ENCODE results near the gene SLC26A1. TPM values are rescaled to one million over a fixed set of nuclear protein-coding genes. Genes with fewer than 3 reads are reported as not detected.

The SLC26A1 gene
- total and polyA plus RNA-seq, 2 experiments from 2014 or later, result 0.22 to 1.8 TPM

DNA sequence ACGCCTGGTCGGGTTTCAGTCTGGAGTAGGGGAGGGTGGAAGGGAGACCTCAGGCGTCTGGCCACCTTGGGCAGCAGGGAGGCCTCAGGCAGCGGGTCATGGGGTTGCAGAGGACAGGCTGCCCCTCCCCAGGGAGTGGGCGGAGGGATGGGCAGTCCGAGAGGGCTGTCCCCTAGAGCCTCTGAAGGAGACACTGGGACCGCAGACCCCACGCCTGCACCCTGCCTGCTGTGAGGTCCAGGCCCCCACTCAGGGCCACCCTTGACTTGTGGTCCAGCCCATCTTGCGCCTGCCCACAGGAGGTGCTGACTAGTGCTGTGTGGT, 34.7 kb upstream of the SLC26A1 start:
- Histone ChIP-seq H3K36me3 (ENCODE audit: low read depth) (no peaks in the 10 kb centered on the region), H3K9me2 (ENCODE audit: insufficient read depth) (no peaks in the 10 kb centered on the region), H3K4me1 (ENCODE audit: insufficient read depth) (0 out of 2 replicates have a peak, but pooled peaks cover under 1% of the 10 kb centered on the region), H3K27ac (no peak overlapping the region), H3K9ac (no peak overlapping the region), H3K79me2 (ENCODE audit: insufficient read depth) (no peaks in the 10 kb centered on the region), H3K27me3 (replicated peaks; ENCODE audit: insufficient read depth) (no peaks in the 10 kb centered on the region), H3K4me3 (no peak overlapping the region), H2AFZ (no peak overlapping the region), H4K20me1 (ENCODE audit: insufficient read depth) (no peaks in the 10 kb centered on the region), H3K9me3 (ENCODE audit: low read depth) (no peaks in the 10 kb centered on the region), H3K4me2 (ENCODE audit: unreplicated experiment) (no peak overlapping the region), H3F3A (ENCODE audit: insufficient read depth) (no peaks in the 10 kb centered on the region)
- TF ChIP-seq EZH2phosphoT487 (IDR thresholded peaks at IDR 0.05; ENCODE audit: insufficient read depth, low read depth), result no peak
- DNase-seq, result no peak
- in situ Hi-C loops (cut with MboI), result no loop called here
- WGBS, 2 experiments (ENCODE audit: low coverage in 1 of 2, low lambda C conversion rate in 2 of 2, missing lambda C conversion rate in 2 of 2), result 67 to 68% methylated on average over 9 of the region's 9 CpGs

DNA sequence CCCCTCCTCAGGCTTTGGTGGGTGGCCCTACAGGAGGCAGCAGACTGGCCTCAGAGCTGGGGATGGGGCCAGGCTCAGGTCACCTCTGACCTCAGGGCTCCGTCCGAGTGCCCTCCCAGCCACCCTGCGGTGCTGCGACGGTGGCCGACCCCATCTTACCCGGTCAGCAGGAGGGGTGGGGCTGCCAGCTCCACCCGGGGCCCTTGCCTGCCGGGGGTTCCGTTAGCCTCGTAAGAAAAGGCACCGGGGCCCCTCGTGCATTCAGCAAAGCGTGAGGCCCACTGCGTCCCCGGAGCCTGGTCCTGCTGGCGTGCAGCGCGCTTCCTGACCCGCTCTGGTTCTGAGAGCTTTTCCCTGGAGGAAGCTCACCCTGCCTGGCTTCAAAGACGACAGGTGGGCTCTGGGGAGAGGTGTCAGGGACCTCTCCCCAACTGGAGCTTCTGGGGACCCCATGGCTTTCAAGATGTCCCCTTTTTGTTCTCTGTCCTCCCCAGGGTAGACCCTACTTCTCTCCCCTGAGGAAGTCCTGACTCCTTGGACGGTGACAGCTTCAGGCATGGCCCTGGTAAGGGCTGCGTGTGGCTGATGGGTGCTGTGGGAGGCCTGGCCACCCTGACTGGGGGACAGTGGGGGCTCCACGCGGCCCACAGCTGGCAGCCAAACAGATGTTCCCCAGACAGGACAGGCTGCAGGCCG, 34.2 kb upstream of the SLC26A1 start:
- in situ Hi-C loops (cut with MboI), result no loop called here
- H3K9me2 ChIP-seq (ENCODE audit: insufficient read depth), result no peaks in the 10 kb centered on the region
- no peak overlapping the region for H3K9ac ChIP-seq
- WGBS, 2 experiments (ENCODE audit: low coverage in 1 of 2, low lambda C conversion rate in 2 of 2, missing lambda C conversion rate in 2 of 2), result 84% methylated on average over 17 to 21 of the region's 26 CpGs
- no peak overlapping the region for H3K4me3 ChIP-seq
- H4K20me1 ChIP-seq (ENCODE audit: insufficient read depth), result no peaks in the 10 kb centered on the region
- no peak for TF ChIP-seq EZH2 (IDR thresholded peaks at IDR 0.05; ENCODE audit: insufficient read depth, poor library complexity, severe bottlenecking)
- TF ChIP-seq EZH2phosphoT487 (IDR thresholded peaks at IDR 0.05; ENCODE audit: insufficient read depth, low read depth), result no peak
- DNase-seq, result no peak
- H3K36me3 ChIP-seq (ENCODE audit: low read depth), result no peaks in the 10 kb centered on the region
- no peak overlapping the region for H3K27ac ChIP-seq
- H3K27me3 ChIP-seq (replicated peaks; ENCODE audit: insufficient read depth), result no peaks in the 10 kb centered on the region
- H3K79me2 ChIP-seq (ENCODE audit: insufficient read depth), result no peaks in the 10 kb centered on the region
- no peaks in the 10 kb centered on the region for H3K9me3 ChIP-seq (ENCODE audit: low read depth)
- no peak overlapping the region for H2AFZ ChIP-seq
- H3K4me2 ChIP-seq (ENCODE audit: unreplicated experiment), result no peak overlapping the region
- no peaks in the 10 kb centered on the region for H3F3A ChIP-seq (ENCODE audit: insufficient read depth)
- H3K4me1 ChIP-seq (ENCODE audit: insufficient read depth), result no peaks in the 10 kb centered on the region

DNA sequence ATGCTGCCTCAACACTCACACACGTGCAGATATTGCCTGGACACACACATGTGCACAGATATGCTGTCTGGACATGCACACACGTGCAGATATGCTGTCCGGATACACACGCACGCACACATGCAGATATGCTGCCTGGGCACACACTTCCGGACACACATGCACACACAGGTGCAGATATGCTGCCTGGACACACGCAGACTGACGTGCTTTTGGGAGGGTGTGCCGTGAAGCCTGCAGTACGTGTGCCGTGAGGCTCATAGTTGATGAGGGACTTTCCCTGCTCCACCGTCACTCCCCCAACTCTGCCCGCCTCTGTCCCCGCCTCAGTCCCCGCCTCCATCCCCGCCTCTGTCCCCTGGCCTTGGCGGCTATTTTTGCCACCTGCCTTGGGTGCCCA, 32.9 kb upstream of the SLC26A1 start:
- no peaks in the 10 kb centered on the region for H3K9me2 ChIP-seq (ENCODE audit: insufficient read depth)
- H3K9ac ChIP-seq, result no peak overlapping the region
- H3K27me3 ChIP-seq (replicated peaks; ENCODE audit: insufficient read depth), result no peaks in the 10 kb centered on the region
- no peak for TF ChIP-seq EZH2phosphoT487 (IDR thresholded peaks at IDR 0.05; ENCODE audit: insufficient read depth, low read depth)
- TF ChIP-seq EZH2 (IDR thresholded peaks at IDR 0.05; ENCODE audit: insufficient read depth, poor library complexity, severe bottlenecking), result no peak
- H3F3A ChIP-seq (ENCODE audit: insufficient read depth), result no peaks in the 10 kb centered on the region
- no peaks in the 10 kb centered on the region for H3K9me3 ChIP-seq (ENCODE audit: low read depth)
- no peaks in the 10 kb centered on the region for H3K79me2 ChIP-seq (ENCODE audit: insufficient read depth)
- H3K4me2 ChIP-seq (ENCODE audit: unreplicated experiment), result no peak overlapping the region
- no peaks in the 10 kb centered on the region for H3K36me3 ChIP-seq (ENCODE audit: low read depth)
- no peak overlapping the region for H3K4me3 ChIP-seq
- no peak for DNase-seq
- no peaks in the 10 kb centered on the region for H4K20me1 ChIP-seq (ENCODE audit: insufficient read depth)
- in situ Hi-C loops (cut with MboI), result no loop called here
- H2AFZ ChIP-seq, result no peak overlapping the region
- no peaks in the 10 kb centered on the region for H3K4me1 ChIP-seq (ENCODE audit: insufficient read depth)
- WGBS, 2 experiments (ENCODE audit: low coverage in 1 of 2, low lambda C conversion rate in 2 of 2, missing lambda C conversion rate in 2 of 2), result 50 to 60% methylated on average over 16 to 17 of the region's 17 CpGs
- H3K27ac ChIP-seq, result no peak overlapping the region

DNA sequence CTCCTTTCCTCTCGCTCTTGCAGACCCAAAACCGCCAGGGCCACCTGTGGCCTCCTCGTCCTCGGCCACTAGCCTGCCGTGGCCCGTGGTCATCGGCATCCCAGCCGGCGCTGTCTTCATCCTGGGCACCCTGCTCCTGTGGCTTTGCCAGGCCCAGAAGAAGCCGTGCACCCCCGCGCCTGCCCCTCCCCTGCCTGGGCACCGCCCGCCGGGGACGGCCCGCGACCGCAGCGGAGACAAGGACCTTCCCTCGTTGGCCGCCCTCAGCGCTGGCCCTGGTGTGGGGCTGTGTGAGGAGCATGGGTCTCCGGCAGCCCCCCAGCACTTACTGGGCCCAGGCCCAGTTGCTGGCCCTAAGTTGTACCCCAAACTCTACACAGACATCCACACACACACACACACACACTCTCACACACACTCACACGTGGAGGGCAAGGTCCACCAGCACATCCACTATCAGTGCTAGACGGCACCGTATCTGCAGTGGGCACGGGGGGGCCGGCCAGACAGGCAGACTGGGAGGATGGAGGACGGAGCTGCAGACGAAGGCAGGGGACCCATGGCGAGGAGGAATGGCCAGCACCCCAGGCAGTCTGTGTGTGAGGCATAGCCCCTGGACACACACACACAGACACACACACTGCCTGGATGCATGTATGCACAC, 31.8 kb upstream of the SLC26A1 start:
- no peaks in the 10 kb centered on the region for H3F3A ChIP-seq (ENCODE audit: insufficient read depth)
- 93 to 95% methylated on average over 20 to 32 of the region's 32 CpGs for WGBS, 2 experiments (ENCODE audit: low coverage in 1 of 2, low lambda C conversion rate in 2 of 2, missing lambda C conversion rate in 2 of 2)
- TF ChIP-seq EZH2phosphoT487 (IDR thresholded peaks at IDR 0.05; ENCODE audit: insufficient read depth, low read depth) (no peak), EZH2 (IDR thresholded peaks at IDR 0.05; ENCODE audit: insufficient read depth, poor library complexity, severe bottlenecking) (no peak)

More for the DNA sequence above, 31.8 kb upstream of the SLC26A1 start:
- Histone ChIP-seq H3K4me1 (ENCODE audit: insufficient read depth) (no peaks in the 10 kb centered on the region), H3K9ac (no peak overlapping the region), H3K9me2 (ENCODE audit: insufficient read depth) (no peaks in the 10 kb centered on the region), H2AFZ (no peak overlapping the region), H3K9me3 (ENCODE audit: low read depth) (no peaks in the 10 kb centered on the region), H3K4me2 (ENCODE audit: unreplicated experiment) (no peak overlapping the region), H3K36me3 (ENCODE audit: low read depth) (no peaks in the 10 kb centered on the region), H3K79me2 (ENCODE audit: insufficient read depth) (no peaks in the 10 kb centered on the region), H3K27ac (no peak overlapping the region), H4K20me1 (ENCODE audit: insufficient read depth) (no peaks in the 10 kb centered on the region), H3K4me3 (no peak overlapping the region), H3K27me3 (replicated peaks; ENCODE audit: insufficient read depth) (no peaks in the 10 kb centered on the region)
- in situ Hi-C loops (cut with MboI), result no loop called here
- no peak for DNase-seq
